Measurements from ENCODE around the gene ENDOV. TPM values are rescaled to one million over a fixed set of nuclear protein-coding genes. Genes with fewer than 3 reads are reported as not detected.

ENDOV gene
- total and polyA plus RNA-seq, 2 donors (not counting 3 experiments of a cell fraction or from before 2014, with no cell fraction given), result 20.4 to 25.9 TPM

DNA sequence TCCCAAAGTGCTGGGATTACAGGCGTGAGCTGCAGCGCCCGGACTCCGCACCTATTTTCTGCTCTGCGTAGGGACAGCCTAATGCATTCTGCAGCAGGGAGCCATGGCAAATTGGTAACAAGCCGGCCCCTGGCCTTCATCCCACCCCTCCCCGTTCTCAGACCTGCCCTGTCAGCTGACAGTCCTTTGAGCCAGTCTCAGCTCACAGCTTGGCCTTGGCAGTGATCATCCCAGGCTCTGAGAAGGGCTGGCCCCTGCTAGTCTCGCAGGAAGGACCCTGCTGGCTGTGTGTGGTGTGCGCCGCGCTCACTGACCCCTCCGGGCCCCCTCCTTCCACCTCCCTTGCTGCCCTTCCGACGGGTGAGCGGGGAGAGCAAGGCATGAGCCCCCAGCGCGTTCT, 71.7 kb downstream of the ENDOV start:
- no peaks in the 10 kb centered on the region for H3K79me2 ChIP-seq (ENCODE audit: control insufficient read depth, insufficient read depth, low read length)
- dilution Hi-C loops (cut with MboI; ENCODE audit: extremely low pct_ligation_motif_present, low sequenced_read_pairs) (no loop called here), intact Hi-C loops (cut with micrococcal nuclease) (no loop called here)
- BruUV-seq (replicated peaks), result no TSS peak
- H2AFZ ChIP-seq (ENCODE audit: low read depth, low read length), result no peak overlapping the region
- no peaks in the 10 kb centered on the region for H4K20me1 ChIP-seq (replicated peaks; ENCODE audit: control insufficient read depth, extremely low read depth, insufficient read depth, low read length)
- H3K9ac ChIP-seq (replicated peaks; ENCODE audit: extremely low read depth, insufficient read depth, low read length), result no peak overlapping the region
- no peaks in the 10 kb centered on the region for H3K9me1 ChIP-seq (replicated peaks; ENCODE audit: control insufficient read depth, extremely low read depth, insufficient read depth, low read length)
- peaks cover 7 to 13% of the 10 kb centered on the region in 2 experiments for H3K27me3 ChIP-seq (ENCODE audit: control insufficient read depth in 2 of 2, insufficient read depth in 2 of 2, low read length in 2 of 2)
- CTCF ChIA-PET, result interaction anchor here (1.2 kb wide), 1 partner anchor 10 kb away, joined by 3 read pairs; no protein-coding TSS in a partner anchor
- no peak overlapping the region for H3K4me2 ChIP-seq (ENCODE audit: insufficient read depth, low read length)
- POLR2A ChIA-PET, result no interaction called here
- FAIRE-seq, result no peak
- no peak overlapping the region for H3K27ac ChIP-seq (ENCODE audit: insufficient read depth, low read depth, low read length)
- H3K36me3 ChIP-seq (ENCODE audit: control insufficient read depth in 2 of 2, extremely low read depth in 1 of 2, insufficient read depth in 2 of 2, low read length in 2 of 2), result no peaks in the 10 kb centered on the region
- no peaks in the 10 kb centered on the region for H3K9me3 ChIP-seq (replicated peaks; ENCODE audit: control insufficient read depth, insufficient read depth, low read length)
- no peak overlapping the region for H3K4me3 ChIP-seq (replicated peaks in 1 of 3; ENCODE audit: insufficient read depth in 1 of 3, low read depth in 1 of 3, low read length in 3 of 3)
- H3K4me1 ChIP-seq (ENCODE audit: control insufficient read depth, extremely low read depth, insufficient read depth, low read length), result no peaks in the 10 kb centered on the region
- no peak for DNase-seq (ENCODE audit: low read depth, low spot score)
- TF ChIP-seq POLR2A (IDR thresholded peaks at IDR 0.05; ENCODE audit: low read depth, low read length) (no peak), POLR2AphosphoS5 (IDR thresholded peaks at IDR 0.05; ENCODE audit: insufficient read depth, low read depth, low read length) (no peak), GATA2 (IDR thresholded peaks at IDR 0.05; ENCODE audit: insufficient read depth, insufficient read length, low read depth, low read length) (no peak), JUN (IDR thresholded peaks at IDR 0.05; ENCODE audit: borderline replicate concordance, insufficient read depth, insufficient read length, low read depth) (no peak), EZH2 (IDR thresholded peaks at IDR 0.05; ENCODE audit: borderline replicate concordance, low read depth, low read length, severe bottlenecking) (no peak), FOS (IDR thresholded peaks at IDR 0.05; ENCODE audit: borderline replicate concordance, insufficient read depth, low read length) (no peak), MYC (IDR thresholded peaks at IDR 0.05; ENCODE audit: low read depth, low read length) (no peak)
- TF ChIP-seq, protein P1, sequence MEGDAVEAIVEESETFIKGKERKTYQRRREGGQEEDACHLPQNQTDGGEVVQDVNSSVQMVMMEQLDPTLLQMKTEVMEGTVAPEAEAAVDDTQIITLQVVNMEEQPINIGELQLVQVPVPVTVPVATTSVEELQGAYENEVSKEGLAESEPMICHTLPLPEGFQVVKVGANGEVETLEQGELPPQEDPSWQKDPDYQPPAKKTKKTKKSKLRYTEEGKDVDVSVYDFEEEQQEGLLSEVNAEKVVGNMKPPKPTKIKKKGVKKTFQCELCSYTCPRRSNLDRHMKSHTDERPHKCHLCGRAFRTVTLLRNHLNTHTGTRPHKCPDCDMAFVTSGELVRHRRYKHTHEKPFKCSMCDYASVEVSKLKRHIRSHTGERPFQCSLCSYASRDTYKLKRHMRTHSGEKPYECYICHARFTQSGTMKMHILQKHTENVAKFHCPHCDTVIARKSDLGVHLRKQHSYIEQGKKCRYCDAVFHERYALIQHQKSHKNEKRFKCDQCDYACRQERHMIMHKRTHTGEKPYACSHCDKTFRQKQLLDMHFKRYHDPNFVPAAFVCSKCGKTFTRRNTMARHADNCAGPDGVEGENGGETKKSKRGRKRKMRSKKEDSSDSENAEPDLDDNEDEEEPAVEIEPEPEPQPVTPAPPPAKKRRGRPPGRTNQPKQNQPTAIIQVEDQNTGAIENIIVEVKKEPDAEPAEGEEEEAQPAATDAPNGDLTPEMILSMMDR (IDR thresholded peaks at IDR 0.05; ENCODE audit: extremely low read depth in 1 of 2, insufficient read depth in 1 of 2, low read depth in 1 of 2, low read length in 2 of 2), result no peak
- TF ChIP-seq, protein P2, sequence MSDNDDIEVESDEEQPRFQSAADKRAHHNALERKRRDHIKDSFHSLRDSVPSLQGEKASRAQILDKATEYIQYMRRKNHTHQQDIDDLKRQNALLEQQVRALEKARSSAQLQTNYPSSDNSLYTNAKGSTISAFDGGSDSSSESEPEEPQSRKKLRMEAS (IDR thresholded peaks at IDR 0.05; ENCODE audit: insufficient read depth, insufficient read length), result no peak

Data from endothelial cell of umbilical vein (primary cell).